Stimulated activated CD8-positive, alpha-beta memory T cell treated with anti-CD3 and anti-CD28 coated beads, Interleukin-2, amount 100 ng/mL, for 48 hours (primary cell): ENCODE results near the gene UGT1A3.

Experiments used
- DNase-seq, 2 donors: peaks; one replicate each; pipeline ENCODE4 v3.0.0-alpha.2; 2020; ENCODE audit warnings: low read depth in 2 of 2

Gene UGT1A3

DNA sequence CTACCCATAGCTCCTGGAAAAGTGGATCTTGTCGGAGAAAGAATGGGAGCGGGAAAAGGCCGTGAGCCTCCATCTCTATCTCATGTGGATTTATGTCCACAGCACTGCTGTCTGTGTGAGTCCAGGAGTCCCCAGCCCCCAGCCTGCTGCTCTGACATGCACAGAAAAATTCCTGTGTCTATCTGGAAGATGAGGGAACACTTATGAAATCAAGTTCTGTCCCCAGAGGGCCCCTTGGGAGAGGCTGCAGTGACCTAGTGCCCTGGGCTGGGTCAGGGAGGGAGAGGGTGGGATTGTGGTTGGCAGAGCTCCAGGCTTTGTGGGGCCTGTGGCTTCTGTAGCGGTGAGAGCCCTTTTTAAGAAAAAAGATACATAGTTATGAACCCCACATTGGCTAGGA, 87.9 kb downstream of the UGT1A3 start:
- no peak for DNase-seq

GRCh38 chr2:233817361-233817911, 88.6 kb downstream of the UGT1A3 start:
- DNase-seq: no peak

DNA sequence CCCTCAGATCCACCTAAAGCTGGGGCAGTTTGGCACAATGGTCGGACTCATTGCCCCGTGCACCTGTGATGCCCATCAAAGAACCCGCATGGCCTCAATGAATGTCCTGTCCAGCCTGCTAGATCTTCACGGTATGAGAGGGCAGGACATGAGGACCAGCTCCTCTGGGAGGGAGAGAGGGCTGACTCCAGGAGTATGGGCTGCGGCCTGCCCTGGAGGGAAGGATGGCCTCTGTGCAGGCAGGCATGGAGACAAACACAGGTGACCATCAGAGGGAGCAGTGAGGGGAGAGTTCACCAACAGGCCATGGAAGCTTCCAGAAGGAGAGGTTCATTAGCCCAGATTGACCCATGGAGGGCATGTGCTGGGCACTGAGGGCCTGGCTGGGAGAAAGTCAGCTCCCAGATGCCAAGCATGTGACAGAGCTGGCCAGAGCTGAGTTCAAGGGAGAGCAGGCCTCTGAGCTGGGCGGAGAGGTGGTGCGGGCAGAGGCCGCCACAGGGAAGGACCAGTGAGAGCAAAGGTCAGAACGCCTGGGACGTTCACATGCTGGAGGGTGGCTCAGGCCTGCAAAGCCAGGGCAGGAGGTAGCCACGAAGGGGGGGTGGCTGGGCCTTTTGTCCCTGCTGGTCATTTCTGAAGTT, 89.3 kb downstream of the UGT1A3 start:
- no peak for DNase-seq

GRCh38 chr2:233818639-233819621, 90.1 kb downstream of the UGT1A3 start:
- DNase-seq: no peak

GRCh38 chr2:233819884-233820773, 91.3 kb downstream of the UGT1A3 start:
- no peak for DNase-seq

GRCh38 chr2:233820774-233821105, 91.9 kb downstream of the UGT1A3 start:
- no peak for DNase-seq

DNA sequence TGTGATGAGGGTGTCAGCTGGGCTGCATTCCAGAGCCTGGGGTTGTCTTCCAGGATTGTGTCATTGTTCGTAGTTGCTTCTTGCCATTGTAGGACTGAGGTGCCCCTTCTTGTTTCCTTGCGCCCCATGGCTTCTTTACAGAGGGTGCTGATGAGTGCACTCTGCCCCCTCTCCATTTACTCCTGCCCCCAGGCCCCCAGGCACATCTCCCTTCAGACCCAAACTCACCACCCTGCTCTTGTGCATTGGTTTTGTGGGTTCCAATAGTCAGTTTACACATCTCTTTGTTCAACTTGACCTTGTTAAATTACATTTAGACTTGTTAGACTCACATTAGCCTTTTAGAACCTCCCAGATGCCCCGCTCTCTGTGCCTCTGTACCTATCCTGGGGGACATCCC, 92.4 kb downstream of the UGT1A3 start:
- DNase-seq: no peak

- no peak for DNase-seq
Observed at GRCh38 chr2:233821709-233822100, 92.9 kb downstream of the UGT1A3 start.

GRCh38 chr2:233822101-233822771, 93.4 kb downstream of the UGT1A3 start:
- no peak for DNase-seq
